Stimulated activated CD8-positive, alpha-beta memory T cell treated with anti-CD3 and anti-CD28 coated beads, Interleukin-12 subunit alpha, Interleukin-12 subunit beta, amount 100 ng/mL, for 4 hours (primary cell): ENCODE results near the gene NLRP5.
A peak's percentile ranks its signal among the peaks of the same experiment; 100 is the strongest.
"Not testable (repeated sequence)": the region's sequence is repeated elsewhere in the genome, so short reads cannot be mapped to it uniquely, and the experiment has no call there.

Source experiments
- DNase-seq: peaks from one replicate; pipeline ENCODE4 v3.0.0-alpha.2; 2020; ENCODE audit warnings: low read depth

The NLRP5 gene

GRCh38 chr19:56076498-56076897 is 89.9 kb downstream of the NLRP5 start:
- no peak for DNase-seq

GRCh38 chr19:56079609-56080008 is 93.0 kb downstream of the NLRP5 start:
- no peak for DNase-seq

GRCh38 chr19:56080669-56081401 is 94.3 kb downstream of the NLRP5 start:
- DNase-seq = peak; percentile 25

GRCh38 chr19:56083668-56084067 is 97.1 kb downstream of the NLRP5 start:
- DNase-seq = no peak

GRCh38 chr19:56084835-56085536 is 98.4 kb downstream of the NLRP5 start:
- DNase-seq = no peak

- no peak for DNase-seq
Measured at GRCh38 chr19:56085571-56086275, 99.1 kb downstream of the NLRP5 start.

- no peak for DNase-seq
Measured at GRCh38 chr19:56086671-56087430, 100.3 kb downstream of the NLRP5 start.

GRCh38 chr19:56087647-56088496 is 101.3 kb downstream of the NLRP5 start:
- DNase-seq = no peak

GRCh38 chr19:56088497-56089215 is 102.1 kb downstream of the NLRP5 start:
- DNase-seq = no peak

GRCh38 chr19:56089344-56089743 is 102.8 kb downstream of the NLRP5 start:
- no peak for DNase-seq

- DNase-seq = no peak
Measured at GRCh38 chr19:56091066-56091490, 104.5 kb downstream of the NLRP5 start.

- no peak for DNase-seq
Measured at GRCh38 chr19:56091751-56092546, 105.4 kb downstream of the NLRP5 start.

GRCh38 chr19:56092685-56093631 is 106.4 kb downstream of the NLRP5 start:
- DNase-seq = no peak

GRCh38 chr19:56094449-56094848 is 107.9 kb downstream of the NLRP5 start:
- no peak for DNase-seq

GRCh38 chr19:56096665-56097064 is 110.1 kb downstream of the NLRP5 start:
- no peak for DNase-seq

- DNase-seq = no peak
Measured at GRCh38 chr19:56097306-56097705, 110.7 kb downstream of the NLRP5 start.

- DNase-seq = no peak
Measured at GRCh38 chr19:56097776-56098175, 111.2 kb downstream of the NLRP5 start.

GRCh38 chr19:56098237-56098636 is 111.7 kb downstream of the NLRP5 start:
- DNase-seq = not testable (repeated sequence)
